Retinal pigment epithelial cell (primary cell): ENCODE data around the gene TOLLIP.

Experiments
- DNase-seq: peaks from one replicate; pipeline ENCODE4 v3.0.0-alpha.2; 2010; ENCODE audit warnings: low read depth
- H3K4me3 ChIP-seq: 2 replicates; pipeline ENCODE4 v1.5.1; 2011; ENCODE audit warnings: mild to moderate bottlenecking, low read length, control low read depth, moderate library complexity
- CTCF ChIP-seq: conservative IDR thresholded peaks from 2 replicates; pipeline ENCODE4 v1.5.1; 2011; ENCODE audit warnings: low read depth, low read length, control low read depth, inconsistent platforms

Gene TOLLIP

DNA sequence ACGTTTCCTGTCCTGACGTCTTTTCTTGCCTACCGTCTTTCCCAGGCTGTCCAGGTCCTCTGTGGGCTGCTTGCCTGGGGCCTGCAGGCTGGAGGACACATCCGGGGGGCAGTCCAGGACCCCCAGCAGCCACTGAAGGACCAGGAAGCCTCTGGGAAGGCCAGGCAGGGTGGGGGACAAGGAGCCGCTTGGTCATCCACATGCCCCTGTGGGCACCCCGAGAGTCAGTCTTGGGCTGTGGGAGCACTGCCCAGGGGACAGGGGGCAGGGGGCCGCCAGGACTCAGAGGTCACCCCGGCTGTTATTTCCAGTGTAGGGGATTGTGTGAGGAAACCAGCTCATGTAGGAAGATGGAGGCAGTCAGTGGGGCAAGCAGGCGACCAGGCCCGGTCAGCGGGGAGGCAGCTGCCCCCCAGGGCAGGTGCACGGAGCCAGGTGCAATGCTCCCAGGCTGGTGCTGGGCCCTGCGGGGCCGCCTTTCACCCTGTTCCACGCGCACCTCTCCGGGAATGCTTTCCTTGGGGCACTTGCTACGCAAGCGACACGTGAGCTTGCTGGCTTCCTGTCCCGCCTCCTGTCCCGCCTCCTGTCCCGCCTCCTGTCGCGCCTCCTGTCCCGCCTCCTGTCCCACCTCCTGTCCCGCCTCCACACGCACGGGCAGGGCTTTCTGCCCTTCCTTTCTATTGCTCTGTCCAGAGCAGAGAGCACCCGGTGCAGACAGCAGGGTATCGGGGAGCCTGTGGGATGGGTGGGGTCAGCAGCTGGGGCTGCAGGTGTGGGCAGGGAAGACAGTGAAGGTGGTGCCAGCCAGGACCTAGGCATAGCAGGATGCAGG is 47.0 kb downstream of the TOLLIP start:
- DNase-seq = peak; percentile 58
- no peak for TF ChIP-seq CTCF
- peak overlapping the region; percentile 47 for H3K4me3 ChIP-seq

- no peak for TF ChIP-seq CTCF
- H3K4me3 ChIP-seq = no peak overlapping the region
- DNase-seq = no peak
Observed at GRCh38 chr11:1261241-1262071, 48.0 kb downstream of the TOLLIP start.

DNA sequence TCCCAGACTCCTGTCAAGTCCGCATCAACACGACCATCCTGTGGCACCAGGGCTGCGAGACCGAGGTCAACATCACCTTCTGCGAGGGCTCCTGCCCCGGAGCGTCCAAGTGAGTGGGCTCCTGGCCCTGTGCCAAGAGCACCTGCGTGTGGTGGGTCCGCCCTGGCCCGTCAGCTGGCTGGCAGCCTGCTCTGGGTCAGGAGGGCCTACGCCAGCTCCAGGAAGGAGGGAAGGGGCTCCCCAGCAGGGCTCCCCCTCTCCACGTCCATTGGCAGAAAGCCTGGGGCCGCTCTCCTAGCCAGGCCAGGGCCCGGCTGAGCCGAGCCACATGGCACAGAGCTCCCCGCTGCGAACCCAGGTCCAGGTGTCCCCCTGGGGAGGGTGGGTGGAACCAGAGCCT is 48.8 kb downstream of the TOLLIP start:
- H3K4me3 ChIP-seq = no peak overlapping the region
- DNase-seq = no peak
- no peak for TF ChIP-seq CTCF

DNA sequence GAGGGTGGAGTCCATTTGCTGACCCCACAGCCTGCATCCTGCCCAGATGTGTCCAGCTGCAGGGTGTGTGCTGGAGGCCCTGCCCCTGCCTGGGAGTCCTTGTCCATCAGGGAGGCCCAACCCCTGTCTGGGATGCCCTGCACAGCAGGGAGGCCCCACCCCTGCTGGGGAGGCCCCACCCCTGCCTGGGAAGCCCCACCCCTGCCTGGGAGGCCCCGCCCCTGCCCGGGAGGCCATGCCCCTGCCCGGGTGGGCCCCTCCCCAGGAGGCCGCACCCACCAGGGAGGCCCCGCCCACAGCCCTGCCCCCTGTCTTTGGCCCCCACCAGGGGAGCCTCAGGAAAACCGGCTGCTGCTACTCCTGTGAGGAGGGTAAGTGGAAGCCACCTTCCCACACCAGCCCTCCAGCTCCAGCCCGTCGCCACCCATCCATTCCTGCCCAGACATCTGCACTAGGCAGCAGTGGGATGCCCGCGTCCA is 49.4 kb downstream of the TOLLIP start:
- no peak overlapping the region for H3K4me3 ChIP-seq
- TF ChIP-seq CTCF = no peak
- DNase-seq = no peak

GRCh38 chr11:1259561-1259960 is 49.9 kb downstream of the TOLLIP start:
- H3K4me3 ChIP-seq = no peak overlapping the region
- no peak for TF ChIP-seq CTCF
- no peak for DNase-seq

DNA sequence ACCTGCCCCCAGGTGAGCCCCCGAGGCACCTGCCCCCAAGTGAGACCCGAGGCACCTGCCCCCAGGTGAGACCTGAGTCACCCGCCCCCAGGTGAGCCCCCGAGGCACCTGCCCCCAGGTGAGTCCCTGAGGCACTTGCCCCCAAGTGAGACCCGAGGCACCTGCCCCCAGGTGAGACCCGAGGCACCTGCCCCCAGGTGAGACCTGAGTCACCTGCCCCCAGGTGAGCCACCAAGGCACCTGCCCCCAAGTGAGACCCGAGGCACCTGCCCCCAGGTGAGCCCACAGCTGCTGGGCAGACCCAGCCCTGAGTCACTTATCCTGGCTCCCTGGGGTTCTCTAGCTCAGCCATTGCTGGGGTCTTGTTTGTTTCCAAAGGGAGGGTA is 50.4 kb downstream of the TOLLIP start:
- TF ChIP-seq CTCF = no peak
- DNase-seq = no peak
- no peak overlapping the region for H3K4me3 ChIP-seq
